HepG2 (cell line): Measurements from ENCODE around the gene CFAP43. TPM values are rescaled to one million over a fixed set of nuclear protein-coding genes. Genes with fewer than 3 reads are reported as not detected.

Source experiments
- CEBPZ ChIP-seq: IDR thresholded peaks from 2 replicates; pipeline ENCODE4 v1.6.1; 2012; ENCODE audit warnings: low read length, improper control_type of control experiment
- FOXA3 ChIP-seq: IDR thresholded peaks from 2 replicates; pipeline ENCODE4 v1.6.1; 2016; ENCODE audit warnings: missing genetic modification reagents, missing compliant biosample characterization
- FOXJ3 ChIP-seq: sonication (generic); formaldehyde crosslinking; IDR thresholded peaks from 2 replicates; pipeline ENCODE4 v1.4.0; 2020; ENCODE audit warnings: missing genetic modification reagents, mild to moderate bottlenecking, borderline replicate concordance
- GMEB2 ChIP-seq: IDR thresholded peaks from 2 replicates; pipeline ENCODE4 v1.6.1; 2016; ENCODE audit warnings: missing biosample characterization, missing genetic modification reagents, low read depth
- HDAC2 ChIP-seq: sonication (generic); formaldehyde crosslinking; IDR thresholded peaks from 2 replicates; pipeline ENCODE4 v1.4.0; 2020; ENCODE audit warnings: missing genetic modification reagents
- HMG20A ChIP-seq: IDR thresholded peaks from 2 replicates; pipeline ENCODE4 v1.6.1; 2016; ENCODE audit warnings: borderline replicate concordance
- MIER2 ChIP-seq: IDR thresholded peaks from 2 replicates; pipeline ENCODE4 v1.6.1; 2016; ENCODE audit warnings: missing biosample characterization, missing genetic modification reagents
- RARA ChIP-seq: IDR thresholded peaks from 2 replicates; pipeline ENCODE4 v1.6.1; 2016; ENCODE audit warnings: missing genetic modification reagents, missing compliant biosample characterization
- SOX6 ChIP-seq, 2 experiments: fragments of 450-650 bp in 1 of 2; sonication (generic) in 1 of 2; formaldehyde crosslinking in 1 of 2; IDR thresholded peaks; 2 replicates each; pipeline versions ENCODE4 v1.4.0 to v1.6.1; 2017 to 2020; ENCODE audit warnings: antibody characterized with exemption in 1 of 2, mild to moderate bottlenecking in 1 of 2, missing genetic modification reagents in 1 of 2
- TFDP2 ChIP-seq: sonication (generic); formaldehyde crosslinking; IDR thresholded peaks from 2 replicates; pipeline ENCODE4 v1.4.0; 2020; ENCODE audit warnings: missing genetic modification reagents
- ZNF547 ChIP-seq: sonication (generic); formaldehyde crosslinking; IDR thresholded peaks from 2 replicates; pipeline ENCODE4 v1.5.1; 2020; ENCODE audit warnings: mild to moderate bottlenecking, missing genetic modification reagents
- polyA plus RNA-seq, 8 experiments: library from polyadenylated mRNA; depleted of rRNA in 3 of 8; stranded (reverse) in 7 of 8; unstranded in 1 of 8; fragments of >200 nt; fragmentation: Illumina TruSeq in 4 of 8; extraction: Trizol in 4 of 8; gene quantifications; 2 replicates each; pipeline versions ENCODE4 v1.2.1 to v1.2.3, GENCODE V29; 2011 to 2016; ENCODE audit warnings: low read depth in 4 of 8, missing spikeins in 1 of 8, mixed read lengths in 1 of 8; ENCODE audit not compliant: insufficient read depth in 1 of 8
- total RNA-seq, 5 experiments: library from RNA; depleted of rRNA; stranded (reverse); fragments of >200 nt; fragmentation: Illumina TruSeq; extraction: Trizol; gene quantifications; 2 replicates each; pipeline ENCODE4 v1.2.3, GENCODE V29; 2016; ENCODE audit warnings: low read depth in 1 of 5
- TF ChIP-seq, protein P1 (sequence below): IDR thresholded peaks from 2 replicates; pipeline ENCODE4 v1.6.1; 2016; ENCODE audit warnings: low read depth
- TF ChIP-seq, protein P2 (sequence below): sonication (generic); formaldehyde crosslinking; IDR thresholded peaks from 2 replicates; pipeline ENCODE4 v1.5.1; 2020; ENCODE audit warnings: mild to moderate bottlenecking, missing genetic modification reagents, borderline replicate concordance

CFAP43 gene
- total and polyA plus RNA-seq, 2 of the 13 experiments (the other 11 are each of a cell fraction or from before 2014, with no cell fraction given) = 0.24 to 0.38 TPM

GRCh38 chr10:104256335-104256961 is 24.3 kb upstream of the CFAP43 start (continued):
- TF ChIP-seq TFDP2 (CRISPR knock-in tag) (no peak; the same call in 1 of the 2 replicates), RARA (peak; percentile 66), HMG20A (CRISPR knock-in tag) (peak; percentile 51; the same call in 1 of the 2 replicates), HDAC2 (CRISPR knock-in tag) (peak; percentile 30; the same call in 1 of the 2 replicates), CEBPZ (no peak), ZNF547 (no peak), FOXA3 (peak; percentile 56; the same call in 1 of the 2 replicates), MIER2 (no peak), GMEB2 (CRISPR knock-in tag) (no peak), FOXJ3 (peak; percentile 57; the same call in 1 of the 2 replicates), SOX6 (IDR thresholded peaks at IDR 0.05) (no peak), SOX6 (CRISPR knock-in tag; IDR thresholded peaks at IDR 0.05) (peak; percentile 38; the same call in 1 of the 2 replicates)
- TF ChIP-seq, protein P1, sequence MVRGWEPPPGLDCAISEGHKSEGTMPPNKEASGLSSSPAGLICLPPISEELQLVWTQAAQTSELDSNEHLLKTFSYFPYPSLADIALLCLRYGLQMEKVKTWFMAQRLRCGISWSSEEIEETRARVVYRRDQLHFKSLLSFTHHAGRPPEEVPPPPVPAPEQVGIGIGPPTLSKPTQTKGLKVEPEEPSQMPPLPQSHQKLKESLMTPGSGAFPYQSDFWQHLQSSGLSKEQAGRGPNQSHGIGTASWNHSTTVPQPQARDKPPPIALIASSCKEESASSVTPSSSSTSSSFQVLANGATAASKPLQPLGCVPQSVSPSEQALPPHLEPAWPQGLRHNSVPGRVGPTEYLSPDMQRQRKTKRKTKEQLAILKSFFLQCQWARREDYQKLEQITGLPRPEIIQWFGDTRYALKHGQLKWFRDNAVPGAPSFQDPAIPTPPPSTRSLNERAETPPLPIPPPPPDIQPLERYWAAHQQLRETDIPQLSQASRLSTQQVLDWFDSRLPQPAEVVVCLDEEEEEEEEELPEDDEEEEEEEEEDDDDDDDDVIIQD (CRISPR knock-in tag) = peak; percentile 66; the same call in 1 of the 2 replicates
- TF ChIP-seq, protein P2, sequence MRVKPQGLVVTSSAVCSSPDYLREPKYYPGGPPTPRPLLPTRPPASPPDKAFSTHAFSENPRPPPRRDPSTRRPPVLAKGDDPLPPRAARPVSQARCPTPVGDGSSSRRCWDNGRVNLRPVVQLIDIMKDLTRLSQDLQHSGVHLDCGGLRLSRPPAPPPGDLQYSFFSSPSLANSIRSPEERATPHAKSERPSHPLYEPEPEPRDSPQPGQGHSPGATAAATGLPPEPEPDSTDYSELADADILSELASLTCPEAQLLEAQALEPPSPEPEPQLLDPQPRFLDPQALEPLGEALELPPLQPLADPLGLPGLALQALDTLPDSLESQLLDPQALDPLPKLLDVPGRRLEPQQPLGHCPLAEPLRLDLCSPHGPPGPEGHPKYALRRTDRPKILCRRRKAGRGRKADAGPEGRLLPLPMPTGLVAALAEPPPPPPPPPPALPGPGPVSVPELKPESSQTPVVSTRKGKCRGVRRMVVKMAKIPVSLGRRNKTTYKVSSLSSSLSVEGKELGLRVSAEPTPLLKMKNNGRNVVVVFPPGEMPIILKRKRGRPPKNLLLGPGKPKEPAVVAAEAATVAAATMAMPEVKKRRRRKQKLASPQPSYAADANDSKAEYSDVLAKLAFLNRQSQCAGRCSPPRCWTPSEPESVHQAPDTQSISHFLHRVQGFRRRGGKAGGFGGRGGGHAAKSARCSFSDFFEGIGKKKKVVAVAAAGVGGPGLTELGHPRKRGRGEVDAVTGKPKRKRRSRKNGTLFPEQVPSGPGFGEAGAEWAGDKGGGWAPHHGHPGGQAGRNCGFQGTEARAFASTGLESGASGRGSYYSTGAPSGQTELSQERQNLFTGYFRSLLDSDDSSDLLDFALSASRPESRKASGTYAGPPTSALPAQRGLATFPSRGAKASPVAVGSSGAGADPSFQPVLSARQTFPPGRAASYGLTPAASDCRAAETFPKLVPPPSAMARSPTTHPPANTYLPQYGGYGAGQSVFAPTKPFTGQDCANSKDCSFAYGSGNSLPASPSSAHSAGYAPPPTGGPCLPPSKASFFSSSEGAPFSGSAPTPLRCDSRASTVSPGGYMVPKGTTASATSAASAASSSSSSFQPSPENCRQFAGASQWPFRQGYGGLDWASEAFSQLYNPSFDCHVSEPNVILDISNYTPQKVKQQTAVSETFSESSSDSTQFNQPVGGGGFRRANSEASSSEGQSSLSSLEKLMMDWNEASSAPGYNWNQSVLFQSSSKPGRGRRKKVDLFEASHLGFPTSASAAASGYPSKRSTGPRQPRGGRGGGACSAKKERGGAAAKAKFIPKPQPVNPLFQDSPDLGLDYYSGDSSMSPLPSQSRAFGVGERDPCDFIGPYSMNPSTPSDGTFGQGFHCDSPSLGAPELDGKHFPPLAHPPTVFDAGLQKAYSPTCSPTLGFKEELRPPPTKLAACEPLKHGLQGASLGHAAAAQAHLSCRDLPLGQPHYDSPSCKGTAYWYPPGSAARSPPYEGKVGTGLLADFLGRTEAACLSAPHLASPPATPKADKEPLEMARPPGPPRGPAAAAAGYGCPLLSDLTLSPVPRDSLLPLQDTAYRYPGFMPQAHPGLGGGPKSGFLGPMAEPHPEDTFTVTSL (CRISPR knock-in tag) = peak; percentile 74; the same call in 1 of the 2 replicates
